HepG2 (cell line): ENCODE results near the gene SEPTIN2. TPM values are rescaled to one million over a fixed set of nuclear protein-coding genes. Genes with fewer than 3 reads are reported as not detected.

Experiments used
- AGO2 ChIP-seq: fragments of 200-400 bp; formaldehyde crosslinking; optimal IDR thresholded peaks from 2 replicates; pipeline ENCODE3; 2017; ENCODE audit warnings: mild to moderate bottlenecking, low read depth, low read length, moderate library complexity
- ARID2 ChIP-seq: sonication (generic); formaldehyde crosslinking; IDR thresholded peaks from 2 replicates; pipeline ENCODE4 v1.8.1; 2022; ENCODE audit warnings: mild to moderate bottlenecking, missing genetic modification reagents, borderline replicate concordance
- ASH2L ChIP-seq: fragments of 300-600, 200-600 bp; sonication (generic); IDR thresholded peaks from 2 replicates; pipeline ENCODE4 v1.7.0; 2017; ENCODE audit warnings: low read depth, mild to moderate bottlenecking, moderate library complexity, mixed read lengths, low read length; ENCODE audit not compliant: insufficient read length
- ATF7 ChIP-seq, 2 experiments: fragments of 450-650 bp in 1 of 2; sonication (generic) in 1 of 2; formaldehyde crosslinking in 1 of 2; IDR thresholded peaks; 2 replicates each; pipeline versions ENCODE4 v1.4.0 to v1.6.1; 2016 to 2020; ENCODE audit warnings: antibody characterized with exemption in 1 of 2, mild to moderate bottlenecking in 1 of 2, missing genetic modification reagents in 1 of 2
- KDM5B ChIP-seq: sonication (generic); formaldehyde crosslinking; IDR thresholded peaks from 2 replicates; pipeline ENCODE4 v1.4.0; 2020; ENCODE audit warnings: missing genetic modification reagents, mild to moderate bottlenecking, borderline replicate concordance
- MAZ ChIP-seq, 2 experiments: sonication (generic) in 1 of 2; formaldehyde crosslinking in 1 of 2; IDR thresholded peaks; 2 replicates each; pipeline versions ENCODE4 v1.5.0 to v1.6.1; 2012 to 2020; ENCODE audit warnings: low read depth in 2 of 2, mild to moderate bottlenecking in 2 of 2, borderline replicate concordance in 1 of 2, improper control_type of control experiment in 1 of 2, low read length in 1 of 2, missing genetic modification reagents in 1 of 2, moderate library complexity in 1 of 2
- MIXL1 ChIP-seq: IDR thresholded peaks from 2 replicates; pipeline ENCODE4 v1.6.1; 2016
- RCOR2 ChIP-seq: IDR thresholded peaks from 2 replicates; pipeline ENCODE4 v1.6.1; 2016; ENCODE audit warnings: missing biosample characterization, missing genetic modification reagents
- TGIF2 ChIP-seq: IDR thresholded peaks from 2 replicates; pipeline ENCODE4 v1.6.1; 2016; ENCODE audit warnings: control low read depth, missing compliant biosample characterization
- ZBTB38 ChIP-seq: sonication (generic); formaldehyde crosslinking; IDR thresholded peaks from 2 replicates; pipeline ENCODE4 v1.5.1; 2020; ENCODE audit warnings: mild to moderate bottlenecking, missing genetic modification reagents
- ZFP90 ChIP-seq: sonication (generic); formaldehyde crosslinking; IDR thresholded peaks from 2 replicates; pipeline ENCODE4 v1.8.0; 2022; ENCODE audit warnings: missing genetic modification reagents, mild to moderate bottlenecking, inconsistent platforms, borderline replicate concordance
- ZNF256 ChIP-seq: sonication (generic); formaldehyde crosslinking; conservative IDR thresholded peaks from 2 replicates; pipeline ENCODE4 v1.4.0; 2020; ENCODE audit warnings: missing genetic modification reagents
- ZNF44 ChIP-seq: sonication (generic); formaldehyde crosslinking; IDR thresholded peaks from 2 replicates; pipeline ENCODE4 v1.5.1; 2020; ENCODE audit warnings: mild to moderate bottlenecking, missing genetic modification reagents
- ZNF446 ChIP-seq: sonication (generic); formaldehyde crosslinking; IDR thresholded peaks from 2 replicates; pipeline ENCODE4 v1.5.0; 2020; ENCODE audit warnings: mild to moderate bottlenecking, missing genetic modification reagents
- ZNF451 ChIP-seq: sonication (generic); formaldehyde crosslinking; IDR thresholded peaks from 2 replicates; pipeline ENCODE4 v1.5.0; 2020; ENCODE audit warnings: mild to moderate bottlenecking, missing genetic modification reagents
- ZNF563 ChIP-seq: sonication (generic); formaldehyde crosslinking; IDR thresholded peaks from 2 replicates; pipeline ENCODE4 v1.8.0; 2022; ENCODE audit warnings: mild to moderate bottlenecking, moderate library complexity, missing genetic modification reagents
- ZNF605 ChIP-seq: sonication (generic); formaldehyde crosslinking; IDR thresholded peaks from 2 replicates; pipeline ENCODE4 v1.8.0; 2022; ENCODE audit warnings: mild to moderate bottlenecking, missing genetic modification reagents
- polyA plus RNA-seq, 8 experiments: library from polyadenylated mRNA; depleted of rRNA in 3 of 8; stranded (reverse) in 7 of 8; unstranded in 1 of 8; fragments of >200 nt; fragmentation: Illumina TruSeq in 4 of 8; extraction: Trizol in 4 of 8; gene quantifications; 2 replicates each; pipeline versions ENCODE4 v1.2.1 to v1.2.3, GENCODE V29; 2011 to 2016; ENCODE audit warnings: low read depth in 4 of 8, missing spikeins in 1 of 8, mixed read lengths in 1 of 8; ENCODE audit not compliant: insufficient read depth in 1 of 8
- total RNA-seq, 5 experiments: library from RNA; depleted of rRNA; stranded (reverse); fragments of >200 nt; fragmentation: Illumina TruSeq; extraction: Trizol; gene quantifications; 2 replicates each; pipeline ENCODE4 v1.2.3, GENCODE V29; 2016; ENCODE audit warnings: low read depth in 1 of 5
- TF ChIP-seq, protein P1 (sequence below): IDR thresholded peaks from 2 replicates; pipeline ENCODE4 v1.6.1; 2016; ENCODE audit warnings: mild to moderate bottlenecking
- TF ChIP-seq, protein P2 (sequence below): sonication (generic); formaldehyde crosslinking; IDR thresholded peaks from 2 replicates; pipeline ENCODE4 v1.5.1; 2020; ENCODE audit warnings: mild to moderate bottlenecking, moderate library complexity, missing genetic modification reagents
- TF ChIP-seq, protein P3 (sequence below): IDR thresholded peaks from 2 replicates; pipeline ENCODE4 v1.6.1; 2018; ENCODE audit warnings: missing genetic modification reagents, mild to moderate bottlenecking, missing compliant biosample characterization
- TF ChIP-seq, protein P4 (sequence below): sonication (generic); formaldehyde crosslinking; IDR thresholded peaks from 2 replicates; pipeline ENCODE4 v1.8.0; 2022; ENCODE audit warnings: missing genetic modification reagents, mild to moderate bottlenecking, moderate library complexity, borderline replicate concordance

The SEPTIN2 gene
- total and polyA plus RNA-seq, 2 of the 13 experiments (the other 11 are each of a cell fraction or from before 2014, with no cell fraction given) = 493 to 733 TPM

DNA sequence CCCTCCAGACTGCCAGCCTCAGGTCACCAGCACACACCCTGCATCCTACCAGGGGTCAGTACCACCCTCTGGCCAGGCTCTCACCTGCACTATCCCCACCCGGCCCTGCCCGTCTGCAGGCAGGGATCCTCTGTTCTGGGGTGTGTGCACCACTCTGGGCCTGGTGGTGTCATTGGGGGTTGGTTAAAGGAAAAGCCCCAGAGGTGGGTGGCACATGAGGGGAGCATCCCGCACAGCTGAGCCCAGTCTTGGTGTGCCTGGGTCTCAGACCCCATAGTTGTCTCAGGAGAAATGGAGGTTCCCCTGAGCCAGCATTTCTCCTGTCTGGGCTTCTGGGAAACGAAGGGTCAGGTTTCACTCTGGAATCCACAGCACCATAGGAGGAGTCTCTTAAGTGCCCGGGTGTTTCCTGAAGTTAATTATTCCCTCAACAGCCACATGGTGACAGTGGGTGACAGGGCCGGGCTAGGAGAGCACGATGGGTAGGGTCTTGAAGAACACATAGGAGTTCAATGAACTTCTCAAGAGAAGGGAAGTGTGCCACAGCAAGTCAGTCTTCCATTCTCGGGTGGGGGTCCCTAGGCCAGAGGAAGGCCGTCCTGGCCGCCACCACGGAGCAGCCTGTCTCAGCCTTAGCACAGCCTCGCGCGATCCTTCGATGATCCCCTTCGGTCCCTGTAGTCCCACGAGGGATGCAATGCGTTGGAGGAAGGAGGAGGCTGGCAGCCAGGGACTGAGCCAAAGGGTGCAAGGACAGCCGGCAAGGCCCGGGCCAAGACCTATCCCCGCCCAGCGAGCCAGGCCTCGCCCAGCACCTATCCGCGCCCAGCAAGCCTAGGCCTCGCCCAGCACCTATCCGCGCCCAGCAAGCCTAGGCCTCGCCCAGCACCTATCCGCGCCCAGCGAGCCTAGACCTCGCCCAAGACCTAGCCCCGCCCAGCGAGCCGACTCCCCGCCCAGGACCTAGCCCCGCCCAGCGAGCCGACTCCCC is 39.2 kb downstream of the SEPTIN2 start (continued):
- TF ChIP-seq ARID2 (CRISPR knock-in tag) (no peak), ZNF451 (CRISPR knock-in tag) (peak; percentile 62; the same call in 1 of the 2 replicates), ZNF605 (CRISPR knock-in tag) (peak; percentile 97), RCOR2 (0 out of 2 replicates have a peak, but pooled peaks have one; percentile 13), ASH2L (peak; percentile 28), AGO2 (peak; percentile 94), ZNF446 (CRISPR knock-in tag) (0 out of 2 replicates have a peak, but pooled peaks have one; percentile 57), KDM5B (CRISPR knock-in tag) (peak; percentile 35; the same call in 1 of the 2 replicates), ZNF256 (CRISPR knock-in tag) (0 out of 2 replicates have a peak, but pooled peaks have one; percentile 46), MAZ (IDR thresholded peaks at IDR 0.05; ENCODE audit: borderline replicate concordance, low read depth, low read length) (no peak), MAZ (CRISPR knock-in tag; IDR thresholded peaks at IDR 0.05; ENCODE audit: low read depth) (peak; percentile 40), MIXL1 (CRISPR knock-in tag) (0 out of 2 replicates have a peak, but pooled peaks have one; percentile 11), ZBTB38 (CRISPR knock-in tag) (peak; percentile 52; the same call in 1 of the 2 replicates), ZFP90 (CRISPR knock-in tag) (peak; percentile 70; the same call in 1 of the 2 replicates), ATF7 (IDR thresholded peaks at IDR 0.05) (no peak), ATF7 (CRISPR knock-in tag; IDR thresholded peaks at IDR 0.05) (no peak), TGIF2 (peak; percentile 86), ZNF44 (CRISPR knock-in tag) (0 out of 2 replicates have a peak, but pooled peaks have one; percentile 43), ZNF563 (CRISPR knock-in tag) (peak; percentile 54; the same call in 1 of the 2 replicates)
- TF ChIP-seq, protein P1, sequence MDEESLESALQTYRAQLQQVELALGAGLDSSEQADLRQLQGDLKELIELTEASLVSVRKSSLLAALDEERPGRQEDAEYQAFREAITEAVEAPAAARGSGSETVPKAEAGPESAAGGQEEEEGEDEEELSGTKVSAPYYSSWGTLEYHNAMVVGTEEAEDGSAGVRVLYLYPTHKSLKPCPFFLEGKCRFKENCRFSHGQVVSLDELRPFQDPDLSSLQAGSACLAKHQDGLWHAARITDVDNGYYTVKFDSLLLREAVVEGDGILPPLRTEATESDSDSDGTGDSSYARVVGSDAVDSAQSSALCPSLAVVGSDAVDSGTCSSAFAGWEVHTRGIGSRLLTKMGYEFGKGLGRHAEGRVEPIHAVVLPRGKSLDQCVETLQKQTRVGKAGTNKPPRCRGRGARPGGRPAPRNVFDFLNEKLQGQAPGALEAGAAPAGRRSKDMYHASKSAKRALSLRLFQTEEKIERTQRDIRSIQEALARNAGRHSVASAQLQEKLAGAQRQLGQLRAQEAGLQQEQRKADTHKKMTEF = peak; percentile 70
- TF ChIP-seq, protein P2, sequence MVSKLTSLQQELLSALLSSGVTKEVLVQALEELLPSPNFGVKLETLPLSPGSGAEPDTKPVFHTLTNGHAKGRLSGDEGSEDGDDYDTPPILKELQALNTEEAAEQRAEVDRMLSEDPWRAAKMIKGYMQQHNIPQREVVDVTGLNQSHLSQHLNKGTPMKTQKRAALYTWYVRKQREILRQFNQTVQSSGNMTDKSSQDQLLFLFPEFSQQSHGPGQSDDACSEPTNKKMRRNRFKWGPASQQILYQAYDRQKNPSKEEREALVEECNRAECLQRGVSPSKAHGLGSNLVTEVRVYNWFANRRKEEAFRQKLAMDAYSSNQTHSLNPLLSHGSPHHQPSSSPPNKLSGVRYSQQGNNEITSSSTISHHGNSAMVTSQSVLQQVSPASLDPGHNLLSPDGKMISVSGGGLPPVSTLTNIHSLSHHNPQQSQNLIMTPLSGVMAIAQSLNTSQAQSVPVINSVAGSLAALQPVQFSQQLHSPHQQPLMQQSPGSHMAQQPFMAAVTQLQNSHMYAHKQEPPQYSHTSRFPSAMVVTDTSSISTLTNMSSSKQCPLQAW (CRISPR knock-in tag) = 0 out of 2 replicates have a peak, but pooled peaks have one; percentile 56
- TF ChIP-seq, protein P3, sequence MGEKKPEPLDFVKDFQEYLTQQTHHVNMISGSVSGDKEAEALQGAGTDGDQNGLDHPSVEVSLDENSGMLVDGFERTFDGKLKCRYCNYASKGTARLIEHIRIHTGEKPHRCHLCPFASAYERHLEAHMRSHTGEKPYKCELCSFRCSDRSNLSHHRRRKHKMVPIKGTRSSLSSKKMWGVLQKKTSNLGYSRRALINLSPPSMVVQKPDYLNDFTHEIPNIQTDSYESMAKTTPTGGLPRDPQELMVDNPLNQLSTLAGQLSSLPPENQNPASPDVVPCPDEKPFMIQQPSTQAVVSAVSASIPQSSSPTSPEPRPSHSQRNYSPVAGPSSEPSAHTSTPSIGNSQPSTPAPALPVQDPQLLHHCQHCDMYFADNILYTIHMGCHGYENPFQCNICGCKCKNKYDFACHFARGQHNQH (CRISPR knock-in tag) = peak; percentile 37; the same call in 1 of the 2 replicates
- TF ChIP-seq, protein P4, sequence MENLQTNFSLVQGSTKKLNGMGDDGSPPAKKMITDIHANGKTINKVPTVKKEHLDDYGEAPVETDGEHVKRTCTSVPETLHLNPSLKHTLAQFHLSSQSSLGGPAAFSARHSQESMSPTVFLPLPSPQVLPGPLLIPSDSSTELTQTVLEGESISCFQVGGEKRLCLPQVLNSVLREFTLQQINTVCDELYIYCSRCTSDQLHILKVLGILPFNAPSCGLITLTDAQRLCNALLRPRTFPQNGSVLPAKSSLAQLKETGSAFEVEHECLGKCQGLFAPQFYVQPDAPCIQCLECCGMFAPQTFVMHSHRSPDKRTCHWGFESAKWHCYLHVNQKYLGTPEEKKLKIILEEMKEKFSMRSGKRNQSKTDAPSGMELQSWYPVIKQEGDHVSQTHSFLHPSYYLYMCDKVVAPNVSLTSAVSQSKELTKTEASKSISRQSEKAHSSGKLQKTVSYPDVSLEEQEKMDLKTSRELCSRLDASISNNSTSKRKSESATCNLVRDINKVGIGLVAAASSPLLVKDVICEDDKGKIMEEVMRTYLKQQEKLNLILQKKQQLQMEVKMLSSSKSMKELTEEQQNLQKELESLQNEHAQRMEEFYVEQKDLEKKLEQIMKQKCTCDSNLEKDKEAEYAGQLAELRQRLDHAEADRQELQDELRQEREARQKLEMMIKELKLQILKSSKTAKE (CRISPR knock-in tag) = no peak
